22Rv1 (cell line): ENCODE measurements around the gene KRT75.

Source experiments
- CTCF ChIP-seq: fragments of 450-650 bp; IDR thresholded peaks from 2 replicates; pipeline ENCODE4 v1.5.1; 2017; ENCODE audit warnings: mild to moderate bottlenecking
- ZFX ChIP-seq: fragments of 450-650 bp; IDR thresholded peaks from 2 replicates; pipeline ENCODE4 v1.6.1; 2017; ENCODE audit warnings: antibody characterized with exemption, borderline replicate concordance

GRCh38 chr12:52439420-52439819, 5.2 kb upstream of the KRT75 start:
- TF ChIP-seq CTCF (no peak), ZFX (no peak)
